ENCODE results near the gene CCDC110.
A peak's percentile ranks its signal among the peaks of the same experiment; 100 is the strongest.

Gene CCDC110

DNA sequence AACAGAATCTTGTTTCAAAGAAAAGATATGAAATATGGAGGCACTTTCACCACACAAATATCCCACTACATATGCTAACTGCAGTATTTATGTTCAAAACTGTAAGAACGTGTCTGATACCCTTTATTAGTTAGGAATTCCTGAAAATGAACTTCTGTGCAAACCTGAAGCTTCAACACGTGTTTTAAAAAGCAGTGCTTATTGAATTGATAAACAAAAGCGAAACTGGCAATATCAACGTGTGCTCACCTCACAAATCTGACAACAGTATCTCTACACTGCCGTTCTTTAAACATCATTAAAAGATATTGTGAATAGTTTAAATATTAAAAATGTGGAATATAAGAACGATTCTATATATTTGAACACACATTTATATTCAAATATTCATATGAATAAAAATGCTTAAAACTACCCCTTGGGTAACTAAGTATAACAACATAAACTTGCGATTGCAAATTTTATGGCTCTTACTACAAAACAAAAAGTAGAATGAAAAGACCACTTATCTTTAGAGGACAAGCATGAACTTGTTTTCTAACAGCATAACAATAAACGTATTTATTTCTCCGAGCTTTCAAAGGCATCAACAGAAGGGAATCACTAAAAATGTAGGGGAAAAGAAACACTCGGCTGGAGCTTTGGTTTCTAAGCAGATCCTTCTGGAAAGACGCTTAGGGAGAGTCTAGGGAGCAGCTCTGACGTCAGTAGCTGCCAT lies 76.1 kb downstream of the CCDC110 start, which contains the start of gene LRP2BP:
LRP2BP (minus strand) TSS at position 687 of the 718 bp plus-strand sequence. CDS start 17,738 bp downstream, outside the sequence.
- no peak for DNase-seq (ENCODE audit: low spot score)
- ChIA-PET CTCF (interaction anchor here (0.5 kb wide), 1 partner anchor 11 kb away, joined by 3 read pairs; no protein-coding TSS in a partner anchor), POLR2A (ENCODE audit: low non-redundant PET) (interaction anchor here (1.1 kb wide), 1 partner anchor 43 kb away, joined by 3 read pairs; no protein-coding TSS in a partner anchor)
- peak within 1 kb of the TSS; percentile 99 for H3K27ac ChIP-seq
- TF ChIP-seq, protein P1, sequence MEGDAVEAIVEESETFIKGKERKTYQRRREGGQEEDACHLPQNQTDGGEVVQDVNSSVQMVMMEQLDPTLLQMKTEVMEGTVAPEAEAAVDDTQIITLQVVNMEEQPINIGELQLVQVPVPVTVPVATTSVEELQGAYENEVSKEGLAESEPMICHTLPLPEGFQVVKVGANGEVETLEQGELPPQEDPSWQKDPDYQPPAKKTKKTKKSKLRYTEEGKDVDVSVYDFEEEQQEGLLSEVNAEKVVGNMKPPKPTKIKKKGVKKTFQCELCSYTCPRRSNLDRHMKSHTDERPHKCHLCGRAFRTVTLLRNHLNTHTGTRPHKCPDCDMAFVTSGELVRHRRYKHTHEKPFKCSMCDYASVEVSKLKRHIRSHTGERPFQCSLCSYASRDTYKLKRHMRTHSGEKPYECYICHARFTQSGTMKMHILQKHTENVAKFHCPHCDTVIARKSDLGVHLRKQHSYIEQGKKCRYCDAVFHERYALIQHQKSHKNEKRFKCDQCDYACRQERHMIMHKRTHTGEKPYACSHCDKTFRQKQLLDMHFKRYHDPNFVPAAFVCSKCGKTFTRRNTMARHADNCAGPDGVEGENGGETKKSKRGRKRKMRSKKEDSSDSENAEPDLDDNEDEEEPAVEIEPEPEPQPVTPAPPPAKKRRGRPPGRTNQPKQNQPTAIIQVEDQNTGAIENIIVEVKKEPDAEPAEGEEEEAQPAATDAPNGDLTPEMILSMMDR (conservative IDR thresholded peaks at IDR 0.05; ENCODE audit: low read depth), result no peak
